Measurements from ENCODE around the gene GBGT1. TPM values are rescaled to one million over a fixed set of nuclear protein-coding genes. Genes with fewer than 3 reads are reported as not detected.

Gene GBGT1
- total and polyA plus RNA-seq, 2 donors (not counting 3 experiments of a cell fraction or from before 2014, with no cell fraction given) = 35.6 to 56.3 TPM

DNA sequence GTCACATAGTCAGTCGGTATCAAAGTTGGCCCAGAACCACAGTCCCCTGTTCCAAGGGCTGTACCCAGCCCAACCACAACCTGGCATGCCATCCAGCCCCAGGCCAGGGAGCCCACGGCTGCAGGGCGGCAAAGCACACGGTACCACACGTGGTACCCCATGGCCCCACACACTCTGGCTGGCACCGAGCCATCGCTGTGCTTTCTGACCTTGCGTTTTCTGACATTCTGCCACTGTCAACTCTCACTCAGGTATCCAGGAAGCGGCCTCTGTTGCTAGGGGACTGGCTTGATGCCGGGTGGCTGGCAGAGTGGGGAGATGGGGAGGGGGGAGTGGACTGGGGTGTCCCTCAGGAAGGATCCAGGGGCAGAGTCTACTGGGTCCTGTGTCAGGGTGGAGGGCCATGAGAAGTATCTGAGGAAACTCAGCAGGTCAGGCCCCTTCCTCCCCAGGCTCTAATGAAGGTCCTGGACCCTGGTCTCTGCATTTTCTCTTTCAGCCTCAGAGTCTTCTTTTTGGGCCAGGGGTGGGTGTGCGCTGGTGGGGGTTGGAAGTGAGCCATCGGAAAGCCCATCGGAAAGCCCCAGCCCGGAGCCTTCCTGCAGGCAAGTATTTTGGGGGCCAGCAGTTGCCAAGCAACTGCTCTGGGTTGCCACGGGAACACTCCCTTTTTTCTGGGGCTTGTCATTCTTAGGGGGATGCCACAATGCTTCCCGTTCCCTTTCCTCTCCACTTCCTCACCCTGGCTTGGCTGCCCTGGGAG is 21.7 kb downstream of the GBGT1 start:
- no peak for TF ChIP-seq EZH2 (IDR thresholded peaks at IDR 0.05; ENCODE audit: borderline replicate concordance, low read depth, low read length, severe bottlenecking)
- TF ChIP-seq MAX (IDR thresholded peaks at IDR 0.05; ENCODE audit: insufficient read depth, insufficient read length) = no peak
- no peak for TF ChIP-seq FOS (IDR thresholded peaks at IDR 0.05; ENCODE audit: borderline replicate concordance, insufficient read depth, low read length)
- no peak for TF ChIP-seq POLR2A (IDR thresholded peaks at IDR 0.05; ENCODE audit: low read depth, low read length)
- intact Hi-C loops (cut with micrococcal nuclease) = no loop called here
- CTCF ChIA-PET = interaction anchor here (6.2 kb wide), 1 partner anchor 39 kb away, joined by 147 read pairs; no protein-coding TSS in a partner anchor

DNA sequence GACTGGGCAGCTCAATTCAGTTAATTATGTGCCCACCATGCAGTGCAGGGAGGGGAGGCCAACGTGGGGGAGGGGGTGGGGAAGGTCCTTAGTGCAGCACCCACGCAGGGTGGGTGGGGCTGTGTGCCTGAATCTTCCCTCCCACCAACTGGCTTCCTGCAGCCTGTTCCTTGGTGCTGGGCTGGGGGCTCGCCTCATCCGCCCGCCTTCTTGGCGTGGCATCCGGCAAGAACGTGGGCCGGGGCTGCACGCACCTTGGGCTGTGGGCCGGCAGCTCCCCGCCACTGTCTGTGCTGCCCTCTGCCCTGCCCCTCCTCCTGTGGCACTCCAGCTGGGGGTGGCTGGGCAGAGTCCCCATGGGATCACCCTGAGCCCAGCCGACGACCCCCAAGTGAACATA is 23.1 kb downstream of the GBGT1 start:
- Histone ChIP-seq H3K4me2 (ENCODE audit: insufficient read depth, low read length) (no peak overlapping the region), H3K9me3 (replicated peaks; ENCODE audit: control insufficient read depth, insufficient read depth, low read length) (no peaks in the 10 kb centered on the region), H3K9ac (replicated peaks; ENCODE audit: extremely low read depth, insufficient read depth, low read length) (no peak overlapping the region), H4K20me1 (replicated peaks; ENCODE audit: control insufficient read depth, extremely low read depth, insufficient read depth, low read length) (no peaks in the 10 kb centered on the region), H3K9me1 (replicated peaks; ENCODE audit: control insufficient read depth, extremely low read depth, insufficient read depth, low read length) (no peaks in the 10 kb centered on the region), H3K4me3 (replicated peaks in 1 of 3; ENCODE audit: insufficient read depth in 1 of 3, low read depth in 1 of 3, low read length in 3 of 3) (no peak overlapping the region), H3K27ac (ENCODE audit: insufficient read depth, low read depth, low read length) (no peak overlapping the region), H3K79me2 (ENCODE audit: control insufficient read depth, insufficient read depth, low read length) (peaks cover 2% of the 10 kb centered on the region), H3K27me3 (ENCODE audit: control insufficient read depth in 2 of 2, insufficient read depth in 2 of 2, low read length in 2 of 2) (no peaks in the 10 kb centered on the region), H3K36me3 (ENCODE audit: control insufficient read depth in 2 of 2, extremely low read depth in 1 of 2, insufficient read depth in 2 of 2, low read length in 2 of 2) (no peaks in the 10 kb centered on the region), H2AFZ (ENCODE audit: low read depth, low read length) (no peak overlapping the region), H3K4me1 (ENCODE audit: control insufficient read depth, extremely low read depth, insufficient read depth, low read length) (peaks cover 14% of the 10 kb centered on the region)
- DNase-seq (ENCODE audit: low read depth, low spot score) (no peak), FAIRE-seq (no peak)
- dilution Hi-C loops (cut with MboI; ENCODE audit: extremely low pct_ligation_motif_present, low sequenced_read_pairs) = no loop called here
- BruUV-seq (replicated peaks) = no TSS peak
- ChIA-PET CTCF (no interaction called here), POLR2A (no interaction called here)
- TF ChIP-seq MYC (IDR thresholded peaks at IDR 0.05; ENCODE audit: low read depth, low read length) (no peak), POLR2AphosphoS5 (IDR thresholded peaks at IDR 0.05; ENCODE audit: insufficient read depth, low read depth, low read length) (no peak), JUN (IDR thresholded peaks at IDR 0.05; ENCODE audit: borderline replicate concordance, insufficient read depth, insufficient read length, low read depth) (no peak), EZH2 (IDR thresholded peaks at IDR 0.05; ENCODE audit: borderline replicate concordance, low read depth, low read length, severe bottlenecking) (no peak), GATA2 (IDR thresholded peaks at IDR 0.05; ENCODE audit: insufficient read depth, insufficient read length, low read depth, low read length) (no peak), POLR2A (IDR thresholded peaks at IDR 0.05; ENCODE audit: low read depth, low read length) (no peak)
- intact Hi-C loops (cut with micrococcal nuclease) = no loop called here

More for the DNA sequence above, 21.7 kb downstream of the GBGT1 start:
- no peaks in the 10 kb centered on the region for H3K9me1 ChIP-seq (replicated peaks; ENCODE audit: control insufficient read depth, extremely low read depth, insufficient read depth, low read length)
- H4K20me1 ChIP-seq (replicated peaks; ENCODE audit: control insufficient read depth, extremely low read depth, insufficient read depth, low read length) = no peaks in the 10 kb centered on the region
- no peaks in the 10 kb centered on the region for H3K36me3 ChIP-seq (ENCODE audit: control insufficient read depth in 2 of 2, extremely low read depth in 1 of 2, insufficient read depth in 2 of 2, low read length in 2 of 2)
- peaks cover 2% of the 10 kb centered on the region for H3K79me2 ChIP-seq (ENCODE audit: control insufficient read depth, insufficient read depth, low read length)
- no peak overlapping the region for H3K4me3 ChIP-seq (replicated peaks in 1 of 3; ENCODE audit: insufficient read depth in 1 of 3, low read depth in 1 of 3, low read length in 3 of 3)
- H2AFZ ChIP-seq (ENCODE audit: low read depth, low read length) = no peak overlapping the region
- H3K27me3 ChIP-seq (ENCODE audit: control insufficient read depth in 2 of 2, insufficient read depth in 2 of 2, low read length in 2 of 2) = no peaks in the 10 kb centered on the region
- POLR2A ChIA-PET = no interaction called here
- no TSS peak for BruUV-seq (replicated peaks)
- DNase-seq (ENCODE audit: low read depth, low spot score) = no peak
- peaks cover 8% of the 10 kb centered on the region for H3K4me1 ChIP-seq (ENCODE audit: control insufficient read depth, extremely low read depth, insufficient read depth, low read length)
- no peaks in the 10 kb centered on the region for H3K9me3 ChIP-seq (replicated peaks; ENCODE audit: control insufficient read depth, insufficient read depth, low read length)
- dilution Hi-C loops (cut with MboI; ENCODE audit: extremely low pct_ligation_motif_present, low sequenced_read_pairs) = no loop called here
- no peak overlapping the region for H3K9ac ChIP-seq (replicated peaks; ENCODE audit: extremely low read depth, insufficient read depth, low read length)
- H3K27ac ChIP-seq (ENCODE audit: insufficient read depth, low read depth, low read length) = no peak overlapping the region
- FAIRE-seq = no peak
- H3K4me2 ChIP-seq (ENCODE audit: insufficient read depth, low read length) = no peak overlapping the region

All from endothelial cell of umbilical vein (primary cell).